ENCODE results near the gene HOXA11.

DNA sequence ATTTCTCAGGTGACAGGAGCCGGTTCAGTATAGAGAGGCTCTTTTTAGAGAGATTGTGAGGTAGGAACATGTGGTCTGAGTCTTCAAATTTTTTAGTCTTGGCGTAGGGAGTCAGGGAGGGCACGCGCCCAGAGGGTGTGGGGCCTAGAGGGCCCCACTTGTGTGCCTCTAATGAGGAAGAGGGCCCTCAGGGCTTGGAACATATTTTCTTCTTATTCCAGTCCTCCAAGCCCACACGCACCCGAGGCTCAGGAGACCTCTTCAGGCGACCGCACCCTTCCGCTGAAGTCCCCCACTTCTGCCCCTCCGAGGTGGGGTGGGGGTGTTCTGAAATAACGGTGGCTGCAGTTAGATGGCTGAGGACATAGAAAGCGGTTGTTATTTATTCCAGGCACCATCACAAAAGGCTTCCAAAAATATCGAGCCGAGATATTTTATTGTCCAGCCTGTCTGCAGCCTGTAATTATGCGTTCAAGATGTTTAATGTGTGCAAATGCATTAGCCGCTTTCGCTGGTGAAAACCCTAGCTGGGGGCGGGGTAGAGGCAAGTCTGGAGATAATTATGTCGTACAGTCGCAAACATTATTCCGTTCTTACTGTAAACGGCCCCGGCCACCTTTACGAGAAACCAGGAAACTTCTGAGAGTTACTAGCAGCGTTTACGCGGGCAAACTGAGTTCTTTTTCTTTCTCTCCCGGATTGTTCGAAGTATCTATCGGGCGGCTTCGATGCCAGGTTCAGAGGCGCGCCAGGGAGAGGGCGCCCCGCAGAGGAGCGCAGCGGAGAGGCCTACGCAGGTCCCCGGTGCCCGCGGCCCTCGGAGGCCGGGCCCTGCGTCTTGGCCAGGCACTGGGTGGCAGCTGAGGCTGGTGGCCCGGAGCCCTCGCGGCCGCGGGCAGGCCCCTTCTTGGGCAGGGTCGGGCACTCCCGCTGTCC is 27.7 kb upstream of the HOXA11 start:
- TF ChIP-seq, protein P1, sequence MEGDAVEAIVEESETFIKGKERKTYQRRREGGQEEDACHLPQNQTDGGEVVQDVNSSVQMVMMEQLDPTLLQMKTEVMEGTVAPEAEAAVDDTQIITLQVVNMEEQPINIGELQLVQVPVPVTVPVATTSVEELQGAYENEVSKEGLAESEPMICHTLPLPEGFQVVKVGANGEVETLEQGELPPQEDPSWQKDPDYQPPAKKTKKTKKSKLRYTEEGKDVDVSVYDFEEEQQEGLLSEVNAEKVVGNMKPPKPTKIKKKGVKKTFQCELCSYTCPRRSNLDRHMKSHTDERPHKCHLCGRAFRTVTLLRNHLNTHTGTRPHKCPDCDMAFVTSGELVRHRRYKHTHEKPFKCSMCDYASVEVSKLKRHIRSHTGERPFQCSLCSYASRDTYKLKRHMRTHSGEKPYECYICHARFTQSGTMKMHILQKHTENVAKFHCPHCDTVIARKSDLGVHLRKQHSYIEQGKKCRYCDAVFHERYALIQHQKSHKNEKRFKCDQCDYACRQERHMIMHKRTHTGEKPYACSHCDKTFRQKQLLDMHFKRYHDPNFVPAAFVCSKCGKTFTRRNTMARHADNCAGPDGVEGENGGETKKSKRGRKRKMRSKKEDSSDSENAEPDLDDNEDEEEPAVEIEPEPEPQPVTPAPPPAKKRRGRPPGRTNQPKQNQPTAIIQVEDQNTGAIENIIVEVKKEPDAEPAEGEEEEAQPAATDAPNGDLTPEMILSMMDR (IDR thresholded peaks at IDR 0.05), result no peak
- TF ChIP-seq POLR2A (IDR thresholded peaks at IDR 0.05) (no peak), EP300 (IDR thresholded peaks at IDR 0.05; ENCODE audit: low read depth) (no peak), POLR2AphosphoS5 (IDR thresholded peaks at IDR 0.05) (no peak)
